ENCODE measurements around the gene SEMA3B. TPM values are rescaled to one million over a fixed set of nuclear protein-coding genes. Genes with fewer than 3 reads are reported as not detected.

The SEMA3B gene
- total RNA-seq, 1 donor from 2014 or later: 45.2 TPM

Small RNA genes lying within 50 kb of the gene (small RNA-seq; reads per million reads assigned to genes)
- gene MIR5787 (ENCODE audit: low replicate concordance): not detected

Other genes with a start within 250 kb of the SEMA3B start
- gene RBM5, start 180.2 kb upstream of the SEMA3B start, total RNA-seq: 204 TPM
- 43.3 TPM for gene SEMA3F, start 113.8 kb upstream of the SEMA3B start, total RNA-seq
- gene GNAT1, start 77.5 kb upstream of the SEMA3B start, total RNA-seq: not detected
- gene SLC38A3, start 63.9 kb upstream of the SEMA3B start, total RNA-seq: 1.2 TPM
- 120 TPM for gene GNAI2, start 32.9 kb upstream of the SEMA3B start, total RNA-seq
- 17.1 TPM for gene LSMEM2, start 9.9 kb downstream of the SEMA3B start, total RNA-seq
- gene IFRD2, start 23.3 kb downstream of the SEMA3B start, total RNA-seq: 37.8 TPM
- 3.1 TPM for gene HYAL3, start 30.3 kb downstream of the SEMA3B start, total RNA-seq
- 5.6 TPM for gene NAA80, start 30.3 kb downstream of the SEMA3B start, total RNA-seq
- 1.2 TPM for gene HYAL1, start 34.4 kb downstream of the SEMA3B start, total RNA-seq
- 53.9 TPM for gene HYAL2, start 53.6 kb downstream of the SEMA3B start, total RNA-seq
- 40.0 TPM for gene TUSC2, start 59.1 kb downstream of the SEMA3B start, total RNA-seq
- 43.2 TPM for gene RASSF1, start 71.7 kb downstream of the SEMA3B start, total RNA-seq
- gene ZMYND10, start 76.6 kb downstream of the SEMA3B start, total RNA-seq: not detected
- gene NPRL2, start 81.6 kb downstream of the SEMA3B start, total RNA-seq: 19.4 TPM
- gene CYB561D2, start 81.7 kb downstream of the SEMA3B start, total RNA-seq: 10.6 TPM
- gene TMEM115, start 90.4 kb downstream of the SEMA3B start, total RNA-seq: 30.4 TPM
- 4.3 TPM for gene CACNA2D2, start 234.5 kb downstream of the SEMA3B start, total RNA-seq

Data from tongue (tissue), 2 donors.